OCI-LY3 (cell line): ENCODE measurements around the gene TNKS1BP1.

Experiments used
- H2AFZ ChIP-seq: fragments of 200-600, 300-600 bp; shearing (Covaris generic); 2 replicates; pipeline ENCODE4 v1.6.0; 2014; ENCODE audit warnings: antibody characterized with exemption, low read depth, low read length
- H3K27ac ChIP-seq: fragments of 200-600, 300-600 bp; sonication (generic); 2 replicates; pipeline ENCODE4 v1.5.1; 2014; ENCODE audit warnings: mild to moderate bottlenecking, low read length, moderate library complexity, mixed read lengths
- H3K27me3 ChIP-seq: fragments of 200-600, 300-600 bp; sonication (generic); 2 replicates; pipeline ENCODE4 v1.6.1; 2014; ENCODE audit warnings: low read depth, low read length, mixed read lengths
- H3K36me3 ChIP-seq: fragments of 200-600, 300-600 bp; sonication (generic); replicated peaks from 2 replicates; pipeline ENCODE3; 2014; ENCODE audit warnings: low read depth, low read length, mixed read lengths
- H3K4me1 ChIP-seq: fragments of 300-600, 200-600 bp; sonication (generic); 2 replicates; pipeline ENCODE4 v1.6.1; 2014; ENCODE audit warnings: low read length, mixed read lengths
- H3K4me2 ChIP-seq: fragments of 200-600, 300-600 bp; sonication (generic); 2 replicates; pipeline ENCODE4 v1.6.1; 2014; ENCODE audit warnings: low read length, mixed read lengths
- H3K4me3 ChIP-seq: fragments of 300-600, 200-600 bp; sonication (generic); 2 replicates; pipeline ENCODE4 v1.5.1; 2014; ENCODE audit warnings: antibody characterized with exemption, mild to moderate bottlenecking, low read length, moderate library complexity
- H3K79me2 ChIP-seq: fragments of 300-600, 200-600 bp; shearing (Covaris generic); 2 replicates; pipeline ENCODE4 v1.6.1; 2014; ENCODE audit warnings: mild to moderate bottlenecking, low read length, mixed read lengths
- H3K9ac ChIP-seq: fragments of 300-600, 200-600 bp; shearing (Covaris generic); 2 replicates; pipeline ENCODE4 v1.6.0; 2014; ENCODE audit warnings: mild to moderate bottlenecking, low read length, moderate library complexity
- H3K9me3 ChIP-seq: fragments of 200-600, 300-600 bp; shearing (Covaris generic); 2 replicates; pipeline ENCODE4 v1.6.1; 2014; ENCODE audit warnings: low read length, mixed read lengths; ENCODE audit not compliant: insufficient read depth
- H4K20me1 ChIP-seq: fragments of 200-600, 300-600 bp; sonication (generic); 2 replicates; pipeline ENCODE4 v1.6.1; 2016; ENCODE audit warnings: low read length, mixed read lengths; ENCODE audit not compliant: insufficient read depth
- CTCF ChIP-seq: fragments of 200-600, 300-600 bp; sonication (generic); IDR thresholded peaks from 2 replicates; pipeline ENCODE4 v1.5.1; 2014; ENCODE audit warnings: antibody characterized with exemption, low read length, low read depth
- EZH2phosphoT487 ChIP-seq: fragments of 200-600 bp; shearing (Covaris generic); IDR thresholded peaks from 2 replicates; pipeline ENCODE4 v1.6.1; 2018; ENCODE audit warnings: antibody characterized with exemption, mixed run types, low read depth

The TNKS1BP1 gene

DNA sequence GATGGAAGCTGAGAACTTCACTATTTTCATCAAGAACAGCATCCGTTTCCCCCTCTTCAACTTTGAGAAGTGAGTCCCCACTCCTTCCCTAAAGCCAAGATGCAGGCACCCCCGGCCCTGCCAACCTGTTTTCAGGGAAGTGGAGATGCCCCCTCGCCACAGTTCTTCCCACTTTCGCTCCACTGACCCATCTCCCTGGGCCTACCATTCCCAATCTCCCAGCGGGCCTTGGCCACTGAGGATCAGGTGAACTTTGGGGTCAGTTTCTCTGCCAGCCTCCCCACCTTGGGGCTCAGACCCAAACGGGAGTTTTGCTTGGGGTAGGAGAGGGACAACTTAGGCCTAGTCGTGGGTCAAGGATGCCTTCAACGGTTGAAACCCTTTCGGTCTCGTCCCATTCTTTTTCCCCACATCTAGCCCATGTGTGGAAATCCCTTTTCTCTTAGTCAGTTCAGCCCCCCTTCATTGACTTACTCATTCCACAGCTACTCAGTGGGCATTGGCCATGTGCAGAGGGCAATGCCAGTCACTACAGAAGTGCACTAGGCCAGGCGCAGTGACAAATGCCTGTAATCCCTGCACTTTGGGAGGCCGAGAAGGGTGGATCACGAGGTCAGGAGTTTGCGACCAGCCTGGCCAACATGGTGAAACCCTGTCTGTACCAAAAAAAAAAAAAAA, 24.0 kb upstream of the TNKS1BP1 start:
- no peak overlapping the region for H3K27ac ChIP-seq
- no peaks in the 10 kb centered on the region for H3K36me3 ChIP-seq
- H3K4me2 ChIP-seq: no peak overlapping the region
- no peak overlapping the region for H3K4me3 ChIP-seq
- no peaks in the 10 kb centered on the region for H3K79me2 ChIP-seq
- no peaks in the 10 kb centered on the region for H4K20me1 ChIP-seq
- TF ChIP-seq CTCF: no peak
- TF ChIP-seq EZH2phosphoT487: no peak
- H2AFZ ChIP-seq: no peak overlapping the region
- H3K4me1 ChIP-seq: peaks cover 29% of the 10 kb centered on the region
- no peaks in the 10 kb centered on the region for H3K9me3 ChIP-seq
- H3K9ac ChIP-seq: no peak overlapping the region
- H3K27me3 ChIP-seq: no peaks in the 10 kb centered on the region

GRCh38 chr11:57348052-57348451, 23.3 kb upstream of the TNKS1BP1 start:
- Histone ChIP-seq H4K20me1 (no peaks in the 10 kb centered on the region), H3K27me3 (no peaks in the 10 kb centered on the region), H3K9me3 (no peaks in the 10 kb centered on the region), H3K4me2 (no peak overlapping the region), H2AFZ (no peak overlapping the region), H3K79me2 (no peaks in the 10 kb centered on the region), H3K36me3 (no peaks in the 10 kb centered on the region), H3K4me1 (peaks cover 28% of the 10 kb centered on the region), H3K9ac (no peak overlapping the region), H3K27ac (no peak overlapping the region), H3K4me3 (no peak overlapping the region)
- TF ChIP-seq CTCF (no peak), EZH2phosphoT487 (no peak)

- Histone ChIP-seq H3K27me3 (no peaks in the 10 kb centered on the region), H4K20me1 (no peaks in the 10 kb centered on the region)
- TF ChIP-seq CTCF: no peak
- no peak for TF ChIP-seq EZH2phosphoT487
Measured at GRCh38 chr11:57347336-57347735, 22.6 kb upstream of the TNKS1BP1 start.

DNA sequence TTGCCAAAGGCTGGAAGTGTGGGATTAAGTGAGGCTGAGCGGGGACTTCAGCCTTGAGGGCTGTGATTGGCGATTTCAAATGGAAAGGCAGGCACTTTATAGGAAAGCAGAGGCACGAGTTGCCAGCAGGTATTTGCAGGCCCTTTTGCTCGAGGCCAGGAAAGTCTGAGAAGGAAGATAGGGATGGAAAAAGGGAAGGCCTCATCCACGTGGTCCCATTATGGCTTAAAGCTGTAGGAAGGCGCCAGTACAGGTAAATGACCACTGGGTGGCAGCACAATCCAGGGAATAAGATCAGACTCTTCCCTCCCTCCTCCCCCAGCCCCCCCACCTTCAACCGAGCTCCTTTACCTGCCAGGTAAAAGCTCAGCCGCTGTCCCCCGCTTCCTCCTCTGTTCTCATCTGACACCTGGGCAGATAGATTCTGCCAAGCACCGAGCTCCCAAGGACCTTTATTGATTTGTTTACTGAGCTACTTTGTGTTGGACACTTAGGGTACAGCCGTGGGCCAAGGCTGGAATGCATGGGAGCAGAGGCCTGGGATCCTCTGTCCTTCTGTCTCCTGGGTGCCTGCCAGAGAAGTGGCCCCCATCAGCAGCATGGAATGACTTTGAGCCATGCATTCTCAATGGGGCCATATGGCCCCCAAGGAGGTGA, 20.9 kb upstream of the TNKS1BP1 start:
- peak overlapping the region; percentile 10; the same call in 1 of the 2 replicates for H3K9ac ChIP-seq
- no peaks in the 10 kb centered on the region for H3K9me3 ChIP-seq
- TF ChIP-seq EZH2phosphoT487 (no peak), CTCF (peak; percentile 86)
- peak overlapping the region; percentile 66 for H2AFZ ChIP-seq
- peak overlapping the region; percentile 36 for H3K4me3 ChIP-seq
- H3K4me1 ChIP-seq: peaks cover 35% of the 10 kb centered on the region
- no peaks in the 10 kb centered on the region for H4K20me1 ChIP-seq
- H3K27ac ChIP-seq: no peak overlapping the region
- H3K4me2 ChIP-seq: peak overlapping the region; percentile 59
- no peaks in the 10 kb centered on the region for H3K79me2 ChIP-seq
- H3K36me3 ChIP-seq: no peaks in the 10 kb centered on the region
- H3K27me3 ChIP-seq: no peaks in the 10 kb centered on the region

More at GRCh38 chr11:57347336-57347735, 22.6 kb upstream of the TNKS1BP1 start:
- Histone ChIP-seq H3K9me3 (no peaks in the 10 kb centered on the region), H3K36me3 (no peaks in the 10 kb centered on the region), H3K4me2 (no peak overlapping the region), H2AFZ (no peak overlapping the region), H3K9ac (no peak overlapping the region), H3K79me2 (no peaks in the 10 kb centered on the region), H3K4me1 (peaks cover 28% of the 10 kb centered on the region), H3K27ac (no peak overlapping the region), H3K4me3 (no peak overlapping the region)
